ENCODE results near the gene VNN1.

GRCh38 chr6:132633362-132633761 is 80.5 kb downstream of the VNN1 start:
- no peak for TF ChIP-seq CTCF (IDR thresholded peaks at IDR 0.05)
- TF ChIP-seq POLR2A (IDR thresholded peaks at IDR 0.05) = no peak
- no peak for TF ChIP-seq POLR2AphosphoS5 (IDR thresholded peaks at IDR 0.05)
